Measurements from ENCODE around the gene MTIF3.

MTIF3 gene

DNA sequence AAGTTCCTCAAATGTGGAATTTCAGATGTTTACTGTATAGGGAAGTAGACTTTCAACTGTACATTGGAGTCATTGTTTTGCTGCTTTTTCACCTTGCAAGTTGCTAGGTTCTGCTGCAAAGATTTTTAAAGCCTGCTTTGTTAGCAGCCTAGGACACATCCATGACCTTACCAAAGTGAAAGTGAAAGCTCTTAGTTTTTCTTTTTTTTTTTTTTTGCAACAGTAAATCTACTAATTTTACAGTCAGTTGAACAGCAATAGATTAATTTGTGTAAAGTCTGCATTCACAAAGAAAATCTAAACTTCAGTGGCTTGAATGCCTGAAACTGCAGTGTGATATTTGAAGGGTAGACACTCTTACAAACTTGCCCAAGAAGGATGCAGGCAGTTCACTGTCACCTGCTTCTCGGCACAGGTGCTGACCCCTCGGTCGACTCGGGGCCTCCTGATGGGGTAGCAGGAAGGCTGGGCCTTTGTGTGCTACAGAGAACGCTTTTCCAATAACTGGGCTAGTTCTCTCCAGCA lies 5.0 kb upstream of the MTIF3 start:
- DNase-seq, result no peak

DNA sequence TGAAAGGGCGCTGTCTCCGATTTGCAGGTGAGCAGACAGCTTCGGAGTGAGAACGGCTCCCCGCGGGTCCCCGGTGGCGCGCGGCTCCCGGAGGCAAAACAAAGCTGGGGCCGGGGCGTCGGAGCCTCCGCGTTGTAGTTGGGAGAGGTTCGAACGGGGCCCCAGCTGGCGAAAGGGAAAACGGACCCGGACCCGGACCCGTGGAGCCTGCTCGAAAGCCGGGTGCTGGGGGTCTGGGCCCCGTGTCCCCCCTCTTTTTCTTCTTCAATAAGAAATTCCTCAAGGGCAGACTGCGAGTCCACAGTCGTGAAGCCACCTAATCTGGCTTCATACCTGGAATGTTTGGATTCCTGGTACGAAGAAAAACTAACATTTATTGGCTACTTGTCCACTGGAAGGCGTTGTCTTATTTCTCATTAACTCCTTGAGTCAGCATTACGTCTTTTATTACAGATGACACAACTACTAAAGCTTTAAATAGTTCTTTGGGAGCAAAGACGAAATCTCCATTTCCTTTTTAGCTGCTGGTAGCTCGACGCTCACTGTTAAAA lies 632 bp upstream of the MTIF3 start:
- no peak for DNase-seq

DNA sequence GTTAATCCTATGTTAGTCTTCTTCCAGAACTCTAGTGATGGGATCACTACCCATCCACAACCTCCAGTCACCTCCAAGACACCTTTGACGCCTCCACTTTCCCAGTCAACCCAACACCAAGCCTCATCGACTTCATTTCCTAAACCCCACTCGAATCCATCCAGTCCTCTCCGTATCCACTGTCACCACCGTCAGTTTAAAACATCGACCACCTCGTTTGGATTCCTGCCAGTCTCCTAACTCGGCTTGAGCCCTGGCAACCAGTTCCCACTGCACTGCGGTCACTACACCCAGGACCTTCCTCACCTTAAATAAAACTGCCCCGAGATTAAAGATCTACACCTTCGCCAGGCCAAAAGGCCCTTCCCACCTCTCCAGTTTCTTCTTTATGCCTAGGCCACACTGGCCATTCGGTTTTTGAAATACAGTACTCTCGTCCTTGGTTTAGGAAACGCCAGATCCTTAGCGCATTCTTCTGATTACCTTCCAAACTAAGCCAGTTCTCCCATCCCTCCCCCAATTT lies 1.2 kb downstream of the MTIF3 start:
- DNase-seq, result no peak

DNA sequence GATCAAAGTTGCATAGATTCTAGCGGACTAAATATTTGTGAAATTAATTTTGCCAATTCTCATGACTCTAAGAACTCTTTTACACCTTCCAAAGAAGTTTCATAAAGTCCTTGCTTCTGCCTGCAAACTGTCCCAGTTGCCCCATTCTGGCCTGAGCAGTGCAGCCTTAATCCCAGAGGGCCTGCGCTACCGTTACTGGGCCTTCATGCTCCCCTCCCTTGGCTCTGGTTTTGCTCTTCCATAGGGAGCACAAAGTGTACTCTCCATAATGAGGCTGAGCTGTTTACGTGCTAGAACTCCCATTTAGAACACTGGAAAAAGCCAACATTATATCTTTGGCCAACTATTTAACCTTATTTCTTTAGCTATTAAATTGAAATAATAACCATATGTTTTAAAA lies 2.1 kb downstream of the MTIF3 start:
- DNase-seq, result no peak

DNA sequence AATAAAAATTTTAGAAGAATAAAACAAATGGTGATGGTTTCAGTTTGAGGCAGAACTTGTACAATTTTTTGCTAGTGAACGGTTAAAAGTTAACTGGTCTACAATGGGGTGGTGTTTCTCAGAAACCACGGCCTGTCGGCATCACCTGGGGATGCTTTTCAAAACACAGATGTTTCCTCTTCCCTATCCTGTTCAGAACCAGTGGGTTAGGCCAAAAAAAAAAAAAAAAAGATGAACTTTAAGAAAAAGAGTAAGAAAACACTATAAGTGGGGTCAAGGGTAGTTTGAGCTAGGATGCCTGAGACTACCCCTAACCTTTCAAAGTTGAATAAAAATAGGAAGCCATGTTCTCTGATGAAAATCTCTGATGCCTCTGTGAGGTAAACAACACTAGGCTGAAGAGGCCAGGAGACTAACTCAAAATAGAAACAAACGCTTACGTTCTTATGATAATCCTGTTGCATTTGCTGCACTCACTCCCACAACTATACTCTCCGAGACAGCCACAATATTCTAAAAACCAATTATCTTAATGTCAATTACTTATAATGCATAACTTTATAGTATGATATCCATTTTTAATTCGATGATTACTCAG lies 3.3 kb downstream of the MTIF3 start:
- DNase-seq, result peak; percentile 71

DNA sequence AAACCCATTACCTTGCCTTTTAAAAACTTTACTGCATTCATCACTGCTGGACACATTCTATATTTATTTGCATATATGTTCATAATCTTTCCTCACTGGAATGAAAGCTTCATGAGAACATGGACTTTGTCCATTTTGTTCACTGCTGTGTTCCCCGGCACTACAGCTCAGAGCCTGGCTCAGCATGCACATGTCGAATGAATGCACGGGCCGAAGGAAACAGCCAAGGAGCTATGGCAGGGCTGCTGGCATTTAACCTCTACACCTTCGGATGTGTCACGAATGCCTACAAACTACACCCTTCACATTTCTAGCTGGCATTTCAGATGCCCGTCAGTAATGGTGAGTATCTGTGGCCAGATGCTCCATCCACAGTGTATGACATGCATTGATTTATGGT lies 7.6 kb downstream of the MTIF3 start:
- DNase-seq, result no peak

DNA sequence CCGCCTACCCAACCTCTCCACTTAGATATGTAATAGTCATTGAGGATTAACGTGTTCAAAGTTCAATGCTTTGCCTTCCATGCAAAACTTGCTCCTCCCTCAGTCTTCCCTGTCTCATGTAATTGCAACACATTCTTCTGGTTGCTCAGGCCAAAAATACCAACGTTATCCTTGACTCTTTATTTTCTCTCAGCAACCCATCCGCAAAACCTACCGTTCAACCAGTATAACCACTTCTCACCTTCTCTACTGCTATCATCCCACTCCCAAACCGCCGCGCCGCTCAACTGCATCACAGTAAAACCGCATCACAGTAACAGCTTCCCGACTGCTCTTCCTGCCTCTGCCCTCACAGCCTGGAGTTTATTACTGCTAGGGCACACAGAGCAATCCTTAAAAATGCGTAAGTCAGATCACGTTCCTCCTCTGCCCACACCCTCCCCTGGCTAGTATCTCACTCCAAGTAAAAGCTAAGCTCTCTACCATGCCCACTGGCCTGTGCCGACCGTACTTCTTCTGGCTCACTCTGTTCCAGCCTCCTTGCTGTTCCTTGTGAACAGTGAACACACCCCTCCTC lies 8.2 kb downstream of the MTIF3 start:
- DNase-seq, result no peak

DNA sequence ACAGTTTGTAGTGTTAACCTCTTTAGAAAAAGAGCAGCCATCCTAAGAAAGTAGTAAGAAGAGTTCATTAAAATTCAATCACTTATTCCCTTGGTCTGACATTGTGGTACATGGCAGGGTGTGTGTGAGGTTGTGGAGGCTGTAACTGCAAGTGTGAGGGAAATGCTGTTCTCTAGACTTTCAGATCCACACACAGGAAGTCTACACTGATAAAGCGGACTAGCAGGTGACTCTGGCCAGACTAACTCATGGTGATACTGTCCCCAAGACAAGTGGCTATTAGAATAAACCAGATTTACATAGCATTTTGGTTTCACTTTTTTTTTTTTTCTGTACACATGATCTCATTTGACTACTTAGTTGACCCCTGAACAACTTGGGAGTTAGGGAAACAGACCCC lies 10.0 kb downstream of the MTIF3 start:
- no peak for DNase-seq

DNA sequence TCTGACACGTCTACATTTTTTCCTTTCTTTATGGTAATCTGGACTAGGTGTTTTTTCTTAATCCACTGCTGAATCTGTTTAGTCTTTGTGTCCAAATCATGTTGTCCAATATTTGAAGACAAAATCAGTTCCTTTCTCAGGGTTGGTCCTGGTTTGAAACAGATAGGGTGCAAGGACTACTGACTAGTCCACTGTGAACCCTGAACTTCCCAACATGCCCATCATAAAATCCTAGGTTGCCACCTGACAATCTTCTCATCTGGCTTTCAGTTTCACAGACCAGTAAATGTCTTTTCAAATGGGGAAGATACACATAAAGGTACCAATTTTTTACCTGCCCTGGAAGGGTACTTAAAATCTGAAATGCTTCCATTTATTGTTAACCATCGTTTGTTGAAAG lies 13.2 kb downstream of the MTIF3 start:
- DNase-seq, result no peak

DNA sequence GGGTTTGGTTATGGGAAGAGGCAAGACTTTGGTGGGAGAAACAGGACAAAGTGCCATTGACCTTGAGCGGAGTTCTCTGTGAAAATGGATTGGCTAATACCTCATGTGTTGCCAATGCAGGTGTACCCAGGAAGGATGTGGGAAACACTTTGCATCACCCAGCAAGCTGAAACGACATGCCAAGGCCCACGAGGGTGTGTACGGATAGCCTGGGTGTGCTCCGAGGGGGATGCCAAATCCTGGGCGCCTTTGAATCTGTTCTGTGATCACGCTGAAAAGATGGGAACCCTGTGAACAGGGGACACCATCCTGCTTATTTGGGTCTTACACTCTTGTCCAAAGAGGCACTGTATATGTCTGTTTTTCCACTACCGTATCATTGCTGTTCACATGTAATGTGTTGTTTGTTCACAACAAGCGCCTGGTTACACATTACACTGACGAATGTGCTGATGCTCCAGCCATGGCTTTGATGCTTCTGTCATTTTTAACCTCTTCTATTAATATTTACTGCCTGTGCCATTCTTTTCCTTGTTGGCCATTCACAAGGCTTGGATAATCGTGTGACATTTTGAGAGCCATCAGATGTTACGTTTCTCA lies 17.7 kb downstream of the MTIF3 start:
- no peak for DNase-seq

DNA sequence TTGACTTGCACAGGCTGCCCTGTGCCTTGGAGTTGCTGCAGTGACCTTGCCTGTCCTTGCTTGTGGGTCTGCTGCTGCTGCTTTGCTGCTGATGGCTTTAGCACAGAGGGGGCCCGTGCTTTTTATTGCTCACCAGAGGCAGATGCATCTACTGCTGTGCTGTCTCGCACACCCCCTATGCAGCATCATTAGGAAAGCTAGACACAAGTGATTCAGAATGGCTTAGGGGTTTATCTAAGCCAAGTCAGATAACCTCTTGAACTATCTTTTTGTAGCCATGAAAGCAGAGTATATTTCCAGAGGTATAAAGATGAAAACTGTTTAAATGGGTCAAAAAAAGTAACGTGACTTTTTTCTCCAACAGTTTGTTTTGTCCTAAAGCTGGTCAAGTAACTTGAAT lies 18.2 kb downstream of the MTIF3 start:
- no peak for DNase-seq

DNA sequence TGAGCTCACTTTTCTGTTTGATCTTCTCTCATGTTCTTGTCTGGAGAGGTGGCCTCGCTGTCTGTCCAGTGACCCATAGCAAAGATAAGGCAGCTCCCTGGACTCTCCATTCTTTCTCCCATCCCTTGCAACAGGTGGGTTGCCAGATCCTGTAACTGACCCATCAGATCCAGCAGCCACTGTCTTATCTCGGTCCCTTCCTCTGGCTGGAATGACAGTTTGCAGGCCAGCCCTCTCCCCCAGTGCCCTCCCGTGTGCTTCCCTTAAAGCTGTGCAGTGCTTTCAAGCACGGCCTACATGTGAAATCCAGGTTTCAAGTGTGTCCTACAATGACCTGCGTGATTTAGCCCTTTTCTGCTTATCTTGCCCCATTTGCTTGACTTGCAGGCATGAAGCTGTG lies 22.2 kb downstream of the MTIF3 start:
- DNase-seq, result no peak

DNA sequence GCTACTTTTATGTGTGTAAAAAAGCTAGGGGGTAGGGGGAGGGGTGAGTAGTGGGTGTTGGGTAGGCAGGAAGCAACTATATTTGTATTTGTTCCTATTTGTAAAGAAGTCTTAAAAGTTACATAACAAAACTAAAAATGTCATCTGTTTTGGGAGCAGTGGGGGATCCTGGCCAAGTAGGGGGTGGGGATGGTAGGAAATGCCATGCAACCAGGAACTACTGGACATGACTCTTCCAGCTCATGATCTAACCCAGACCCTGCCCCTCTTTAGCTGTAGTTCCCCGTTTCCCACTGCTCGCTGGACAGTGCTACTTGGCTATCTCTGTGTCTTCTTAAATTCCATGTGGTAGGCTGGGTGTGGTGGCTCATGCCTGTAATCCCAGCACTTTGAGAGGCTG lies 22.7 kb downstream of the MTIF3 start:
- peak; percentile 26 for DNase-seq

DNA sequence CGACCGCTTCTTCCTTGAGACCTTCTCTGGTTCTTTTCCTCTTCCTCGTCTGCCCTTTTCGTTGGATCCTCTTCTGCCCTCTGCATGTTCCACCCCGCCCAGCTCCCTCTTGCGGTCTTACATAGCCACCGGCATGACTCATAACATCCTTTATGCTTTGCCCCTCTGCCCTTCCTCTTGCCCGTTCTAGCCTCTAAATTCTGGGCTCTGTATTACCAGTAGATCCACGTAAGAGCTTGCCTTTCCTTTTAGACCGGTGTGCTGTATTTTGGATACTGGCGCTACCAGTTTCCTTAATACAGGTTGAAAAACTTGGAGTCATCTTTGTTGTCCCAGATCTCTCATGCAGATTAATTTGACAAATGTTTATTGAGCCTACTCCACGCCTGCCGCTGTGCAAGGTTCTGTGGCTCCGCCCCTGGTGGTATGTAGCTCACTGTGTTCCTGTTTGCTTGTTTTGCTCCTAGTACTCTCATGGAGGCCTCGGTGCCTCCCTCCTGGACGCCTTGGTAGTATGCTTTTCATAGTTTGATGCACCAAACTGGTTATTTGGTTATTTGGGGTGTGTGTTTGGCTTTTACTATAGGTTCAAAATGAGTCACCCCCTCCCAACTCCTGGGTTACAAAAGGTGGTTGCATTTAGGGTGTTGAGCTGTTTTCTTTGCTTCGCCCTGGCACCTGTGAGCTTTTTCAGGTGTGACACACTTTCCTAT lies 24.3 kb downstream of the MTIF3 start:
- peak; percentile 78 for DNase-seq

DNA sequence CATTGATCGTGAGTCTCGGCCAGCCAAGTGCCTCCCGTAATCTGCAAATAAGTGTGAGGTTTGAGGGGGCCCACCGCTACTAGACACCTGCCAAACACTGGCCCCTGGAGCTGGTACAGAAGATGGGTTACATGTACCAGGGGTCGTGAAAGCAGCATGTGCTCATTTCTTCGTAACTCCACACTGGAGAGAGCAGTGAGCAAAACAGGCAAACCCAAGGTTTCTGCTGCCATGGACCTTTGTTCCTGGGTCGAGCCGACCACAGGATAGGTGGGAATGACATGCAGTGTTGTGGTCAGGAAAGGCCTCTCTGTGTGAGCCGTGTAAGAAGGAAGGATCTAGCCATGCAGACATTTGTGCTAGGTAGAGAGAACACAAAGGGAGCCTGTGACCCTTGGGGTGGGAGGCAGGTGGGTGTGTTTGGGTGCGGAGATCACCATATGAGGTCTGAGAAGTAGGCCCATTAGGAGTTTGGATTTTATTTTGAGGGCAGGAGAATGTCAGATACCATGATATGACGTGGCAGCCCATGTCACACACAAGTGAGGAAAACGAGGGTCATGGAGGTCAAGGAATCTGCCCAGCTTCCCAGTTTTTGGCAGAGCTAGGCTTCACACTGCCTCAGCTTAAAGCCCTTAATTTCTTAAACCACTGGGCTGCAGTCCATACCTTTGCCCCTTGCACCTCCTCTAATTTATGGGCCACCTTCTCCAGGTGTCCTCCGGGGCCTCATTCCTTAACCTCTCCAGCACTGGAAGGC lies 25.0 kb downstream of the MTIF3 start:
- DNase-seq, result no peak

DNA sequence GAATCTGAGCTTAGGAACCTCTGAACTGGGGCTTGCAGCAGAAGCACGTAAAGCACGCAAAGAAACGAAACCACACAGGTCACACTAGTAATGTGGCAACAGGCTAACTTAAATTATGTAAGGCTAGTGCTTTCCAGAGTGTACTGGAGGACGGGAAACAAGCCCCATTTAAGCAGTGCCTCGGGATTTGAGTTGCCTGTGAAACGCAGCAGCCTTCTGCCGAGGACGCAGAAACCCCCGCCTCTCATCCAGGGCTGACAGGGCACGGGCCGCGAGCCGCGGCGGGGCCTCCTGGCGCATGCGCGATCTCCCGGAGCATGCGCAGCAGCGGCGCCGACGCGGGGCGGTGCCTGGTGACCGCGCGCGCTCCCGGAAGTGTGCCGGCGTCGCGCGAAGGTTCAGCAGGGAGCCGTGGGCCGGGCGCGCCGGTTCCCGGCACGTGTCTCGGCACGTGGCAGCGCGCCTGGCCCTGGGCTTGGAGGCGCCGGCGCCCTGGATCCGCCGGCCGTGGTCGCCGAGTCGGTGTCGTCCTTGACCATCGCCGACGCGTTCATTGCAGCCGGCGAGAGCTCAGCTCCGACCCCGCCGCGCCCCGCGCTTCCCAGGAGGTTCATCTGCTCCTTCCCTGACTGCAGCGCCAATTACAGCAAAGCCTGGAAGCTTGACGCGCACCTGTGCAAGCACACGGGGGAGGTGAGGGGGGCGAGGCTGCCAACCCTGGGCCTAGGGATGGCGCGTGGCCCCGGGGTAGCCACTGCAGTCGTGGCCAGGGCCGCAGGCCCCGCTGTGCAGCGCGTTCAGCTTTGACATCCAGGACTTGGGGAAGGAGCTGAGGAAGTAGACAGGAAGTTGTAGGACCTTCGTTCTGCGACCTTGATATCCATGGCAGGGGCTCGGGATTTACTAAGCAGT lies 25.9 kb downstream of the MTIF3 start, which contains the start of gene GTF3A:
TSS of gene GTF3A (plus strand) at position 374 of the 912 bp plus-strand sequence.
- peak; percentile 87 for DNase-seq

DNA sequence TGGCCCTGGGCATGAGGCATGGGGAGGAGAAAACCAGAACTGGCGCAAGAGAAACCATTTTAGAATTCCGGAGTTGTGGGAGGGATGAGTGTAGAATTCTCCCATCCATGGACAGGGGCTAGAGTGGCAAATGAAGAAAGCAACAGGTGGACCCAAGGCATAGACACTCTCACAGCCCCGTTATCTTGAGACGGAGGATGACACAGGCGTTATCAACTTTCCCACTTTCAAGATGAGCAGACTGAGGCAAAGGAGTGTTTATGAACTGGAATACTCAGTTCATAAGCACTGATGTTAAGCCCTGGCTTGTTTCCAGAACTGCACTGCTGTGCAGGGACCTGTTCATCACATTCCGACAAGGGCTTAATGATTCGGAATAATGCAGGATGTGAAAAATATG lies 27.0 kb downstream of the MTIF3 start:
- DNase-seq, result no peak

DNA sequence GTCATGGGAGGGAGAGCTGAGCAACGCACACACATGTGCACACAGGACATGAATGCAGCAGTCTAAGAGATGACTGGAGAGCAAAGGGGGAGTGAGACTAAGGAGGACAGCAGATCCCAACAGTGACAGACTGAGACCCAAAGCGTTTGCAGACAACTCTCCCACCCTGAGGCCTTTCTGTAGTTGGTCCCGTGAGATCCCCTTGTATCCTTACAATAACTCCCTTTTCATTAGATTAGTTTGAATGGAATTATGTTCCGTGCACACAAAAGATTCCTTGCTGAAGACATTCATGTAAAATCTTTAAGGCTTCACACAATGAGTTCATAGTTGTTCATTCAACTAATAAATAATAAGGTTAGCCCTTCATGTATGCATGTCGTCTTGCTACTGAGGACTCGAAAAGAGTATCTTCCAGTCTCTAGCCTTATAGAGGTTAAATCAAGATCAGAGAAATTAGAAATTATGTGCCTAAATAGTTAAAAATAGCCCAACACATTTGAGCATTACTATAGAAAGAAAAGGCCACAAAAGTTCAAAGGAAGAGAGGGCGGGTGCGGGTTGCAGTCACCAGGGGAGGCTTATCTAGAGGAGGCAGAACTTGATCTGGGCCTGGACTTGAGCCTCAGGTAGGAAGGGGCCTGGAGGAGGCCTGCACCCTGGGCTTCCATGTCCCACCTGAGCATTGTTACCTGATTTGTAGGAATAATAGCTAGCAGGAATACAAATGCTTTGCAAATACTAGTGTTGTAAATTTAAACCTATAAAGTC lies 29.1 kb downstream of the MTIF3 start:
- no peak for DNase-seq

DNA sequence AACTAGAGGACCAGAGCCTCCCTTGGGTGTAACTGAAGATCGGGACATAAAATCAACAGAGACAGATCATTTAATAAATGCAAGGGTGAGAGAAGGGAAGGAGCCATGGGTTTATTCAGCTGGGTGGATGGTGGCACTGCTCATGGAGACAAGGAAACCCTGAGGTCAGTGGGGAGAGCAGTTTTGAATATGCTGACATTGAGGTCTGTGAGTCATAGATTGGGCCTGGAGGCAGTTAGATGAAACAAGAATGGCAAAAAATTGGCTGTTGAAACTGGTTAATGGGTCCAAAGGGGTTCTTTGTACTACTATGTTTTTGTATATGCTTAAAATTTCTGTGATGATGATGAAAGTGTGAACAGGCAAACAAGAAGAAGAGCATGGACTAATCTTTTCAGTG lies 31.0 kb downstream of the MTIF3 start:
- DNase-seq, result no peak

DNA sequence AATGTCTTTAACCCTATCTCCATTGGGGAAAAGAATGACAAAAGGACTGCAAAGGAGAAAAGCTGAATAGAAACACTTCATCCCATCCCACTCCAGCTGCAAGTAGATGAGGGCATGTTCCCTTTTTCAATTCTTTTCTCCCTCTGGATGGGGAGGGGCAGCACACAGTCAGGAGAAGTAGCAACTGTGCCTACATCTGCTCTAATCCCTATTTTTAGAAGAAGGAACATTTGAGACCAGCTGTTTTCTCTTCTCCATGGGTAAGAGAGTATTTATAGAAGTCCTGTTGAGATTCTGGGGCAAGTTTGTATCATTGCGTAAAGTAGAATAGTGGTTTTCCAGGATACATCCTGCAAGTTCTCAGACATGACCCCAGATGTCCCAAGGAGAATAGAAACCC lies 35.2 kb downstream of the MTIF3 start:
- no peak for DNase-seq

DNA sequence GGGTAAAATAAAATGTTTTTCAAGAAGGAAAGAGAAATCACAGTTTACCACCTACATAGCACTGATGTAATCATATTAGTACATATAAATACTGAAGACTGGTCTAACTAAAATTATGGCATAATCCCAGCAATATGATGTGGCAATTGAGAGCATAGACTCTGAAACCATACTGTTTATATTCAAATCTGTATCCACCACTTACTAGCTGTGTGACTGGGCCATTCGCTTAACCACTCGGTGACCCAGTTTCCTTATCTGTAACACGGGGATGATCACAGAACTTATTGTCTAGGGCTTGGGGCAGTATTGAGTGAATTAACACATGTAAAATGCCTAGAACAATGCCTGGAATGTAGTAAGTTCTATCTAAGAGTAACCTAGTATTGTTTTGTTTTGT lies 39.0 kb downstream of the MTIF3 start:
- DNase-seq, result no peak

All from CD4-positive, alpha-beta T cell treated with Interferon gamma for 1 hour (primary cell).